ENCODE results near the gene ENC1. TPM values are rescaled to one million over a fixed set of nuclear protein-coding genes. Genes with fewer than 3 reads are reported as not detected.

The ENC1 gene
- polyA plus RNA-seq, 1 of the 3 experiments (the other 2 are of a cell fraction), result 20.3 TPM

DNA sequence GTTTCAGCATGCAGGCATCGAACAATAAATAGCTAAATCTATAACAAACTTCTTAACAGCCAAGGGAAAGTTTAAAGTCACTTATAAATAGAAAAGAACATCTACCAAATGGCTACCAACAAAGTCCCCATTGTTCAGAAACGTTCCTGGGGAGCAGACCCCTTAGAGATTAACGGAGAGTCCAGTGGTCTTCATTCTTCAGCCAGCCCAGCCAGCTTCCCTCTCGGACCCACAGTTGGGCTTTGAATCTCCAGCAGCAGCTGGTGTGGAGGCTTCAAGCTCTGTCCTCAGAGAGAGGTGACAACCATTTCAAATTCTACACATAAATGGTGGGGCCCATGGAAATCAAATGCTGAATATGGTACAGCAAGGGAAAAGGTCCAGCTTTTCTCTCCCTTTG, 11.2 kb downstream of the ENC1 start:
- Histone ChIP-seq H3K4me2 (no peak overlapping the region), H3K4me1 (ENCODE audit: control insufficient read depth in 1 of 2, insufficient read depth in 2 of 2, low read depth in 1 of 2, low read length in 1 of 2) (peaks cover 11 to 48% of the 10 kb centered on the region in 2 experiments), H3K79me2 (ENCODE audit: insufficient read depth) (peaks cover 50% of the 10 kb centered on the region), H3F3A (replicated peaks; ENCODE audit: insufficient read depth) (peaks cover 37% of the 10 kb centered on the region), H3K27me3 (ENCODE audit: insufficient read depth) (no peaks in the 10 kb centered on the region), H2AFZ (ENCODE audit: low read depth) (no peak overlapping the region), H3K36me3 (replicated peaks in 1 of 2; ENCODE audit: control insufficient read depth in 1 of 2, insufficient read depth in 2 of 2, low read length in 1 of 2) (peaks cover 28 to 53% of the 10 kb centered on the region in 2 experiments), H3K9ac (no peak overlapping the region), H3K9me3 (no peaks in the 10 kb centered on the region), H3K27ac (ENCODE audit: low read depth in 2 of 2, low read length in 1 of 2) (no peak overlapping the region; a peak in 1 of 4 replicates), H3K4me3 (ENCODE audit: low read depth in 2 of 2, low read length in 1 of 2) (no peak overlapping the region), H4K20me1 (ENCODE audit: insufficient read depth) (peaks cover 34% of the 10 kb centered on the region), H3K9me2 (no peaks in the 10 kb centered on the region)
- ChIA-PET POLR2A (no interaction called here), CTCF (interaction anchor here (0.8 to 1.2 kb wide), 2 partner anchors 11 to 1038 kb away, joined by 3 read pairs; no protein-coding TSS in a partner anchor)
- TF ChIP-seq, protein P1, sequence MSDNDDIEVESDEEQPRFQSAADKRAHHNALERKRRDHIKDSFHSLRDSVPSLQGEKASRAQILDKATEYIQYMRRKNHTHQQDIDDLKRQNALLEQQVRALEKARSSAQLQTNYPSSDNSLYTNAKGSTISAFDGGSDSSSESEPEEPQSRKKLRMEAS (IDR thresholded peaks at IDR 0.05; ENCODE audit: low read depth), result no peak
- TF ChIP-seq TEAD4 (IDR thresholded peaks at IDR 0.05; ENCODE audit: borderline replicate concordance, insufficient read depth), result no peak
- no peak for TF ChIP-seq EZH2phosphoT487 (IDR thresholded peaks at IDR 0.05; ENCODE audit: borderline replicate concordance, low read depth)
- TF ChIP-seq, protein P2, sequence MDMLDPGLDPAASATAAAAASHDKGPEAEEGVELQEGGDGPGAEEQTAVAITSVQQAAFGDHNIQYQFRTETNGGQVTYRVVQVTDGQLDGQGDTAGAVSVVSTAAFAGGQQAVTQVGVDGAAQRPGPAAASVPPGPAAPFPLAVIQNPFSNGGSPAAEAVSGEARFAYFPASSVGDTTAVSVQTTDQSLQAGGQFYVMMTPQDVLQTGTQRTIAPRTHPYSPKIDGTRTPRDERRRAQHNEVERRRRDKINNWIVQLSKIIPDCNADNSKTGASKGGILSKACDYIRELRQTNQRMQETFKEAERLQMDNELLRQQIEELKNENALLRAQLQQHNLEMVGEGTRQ (IDR thresholded peaks at IDR 0.05; ENCODE audit: borderline replicate concordance, low read depth, low read length), result no peak
- no peak for TF ChIP-seq MEF2A (IDR thresholded peaks at IDR 0.05; ENCODE audit: borderline replicate concordance, low read depth)
- TF ChIP-seq RCOR1 (IDR thresholded peaks at IDR 0.05; ENCODE audit: low read length), result no peak
- TF ChIP-seq JUND (IDR thresholded peaks at IDR 0.05), result no peak
- TF ChIP-seq, protein P3, sequence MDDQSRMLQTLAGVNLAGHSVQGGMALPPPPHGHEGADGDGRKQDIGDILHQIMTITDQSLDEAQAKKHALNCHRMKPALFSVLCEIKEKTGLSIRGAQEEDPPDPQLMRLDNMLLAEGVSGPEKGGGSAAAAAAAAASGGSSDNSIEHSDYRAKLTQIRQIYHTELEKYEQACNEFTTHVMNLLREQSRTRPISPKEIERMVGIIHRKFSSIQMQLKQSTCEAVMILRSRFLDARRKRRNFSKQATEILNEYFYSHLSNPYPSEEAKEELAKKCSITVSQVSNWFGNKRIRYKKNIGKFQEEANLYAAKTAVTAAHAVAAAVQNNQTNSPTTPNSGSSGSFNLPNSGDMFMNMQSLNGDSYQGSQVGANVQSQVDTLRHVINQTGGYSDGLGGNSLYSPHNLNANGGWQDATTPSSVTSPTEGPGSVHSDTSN (IDR thresholded peaks at IDR 0.05), result no peak
- no peak for TF ChIP-seq RFX5 (IDR thresholded peaks at IDR 0.05; ENCODE audit: low read length)
- TF ChIP-seq, protein P4, sequence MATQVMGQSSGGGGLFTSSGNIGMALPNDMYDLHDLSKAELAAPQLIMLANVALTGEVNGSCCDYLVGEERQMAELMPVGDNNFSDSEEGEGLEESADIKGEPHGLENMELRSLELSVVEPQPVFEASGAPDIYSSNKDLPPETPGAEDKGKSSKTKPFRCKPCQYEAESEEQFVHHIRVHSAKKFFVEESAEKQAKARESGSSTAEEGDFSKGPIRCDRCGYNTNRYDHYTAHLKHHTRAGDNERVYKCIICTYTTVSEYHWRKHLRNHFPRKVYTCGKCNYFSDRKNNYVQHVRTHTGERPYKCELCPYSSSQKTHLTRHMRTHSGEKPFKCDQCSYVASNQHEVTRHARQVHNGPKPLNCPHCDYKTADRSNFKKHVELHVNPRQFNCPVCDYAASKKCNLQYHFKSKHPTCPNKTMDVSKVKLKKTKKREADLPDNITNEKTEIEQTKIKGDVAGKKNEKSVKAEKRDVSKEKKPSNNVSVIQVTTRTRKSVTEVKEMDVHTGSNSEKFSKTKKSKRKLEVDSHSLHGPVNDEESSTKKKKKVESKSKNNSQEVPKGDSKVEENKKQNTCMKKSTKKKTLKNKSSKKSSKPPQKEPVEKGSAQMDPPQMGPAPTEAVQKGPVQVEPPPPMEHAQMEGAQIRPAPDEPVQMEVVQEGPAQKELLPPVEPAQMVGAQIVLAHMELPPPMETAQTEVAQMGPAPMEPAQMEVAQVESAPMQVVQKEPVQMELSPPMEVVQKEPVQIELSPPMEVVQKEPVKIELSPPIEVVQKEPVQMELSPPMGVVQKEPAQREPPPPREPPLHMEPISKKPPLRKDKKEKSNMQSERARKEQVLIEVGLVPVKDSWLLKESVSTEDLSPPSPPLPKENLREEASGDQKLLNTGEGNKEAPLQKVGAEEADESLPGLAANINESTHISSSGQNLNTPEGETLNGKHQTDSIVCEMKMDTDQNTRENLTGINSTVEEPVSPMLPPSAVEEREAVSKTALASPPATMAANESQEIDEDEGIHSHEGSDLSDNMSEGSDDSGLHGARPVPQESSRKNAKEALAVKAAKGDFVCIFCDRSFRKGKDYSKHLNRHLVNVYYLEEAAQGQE (IDR thresholded peaks at IDR 0.05; ENCODE audit: low read depth, low read length), result no peak
- no peak for TF ChIP-seq RXRA (IDR thresholded peaks at IDR 0.05; ENCODE audit: borderline replicate concordance, low read depth)
- no peak for TF ChIP-seq GABPA (IDR thresholded peaks at IDR 0.05; ENCODE audit: low read depth)
- no peak for TF ChIP-seq CHD2 (IDR thresholded peaks at IDR 0.05; ENCODE audit: low read length, partially characterized antibody)
- TF ChIP-seq ELF1 (IDR thresholded peaks at IDR 0.05), result no peak
- TF ChIP-seq, protein P5, sequence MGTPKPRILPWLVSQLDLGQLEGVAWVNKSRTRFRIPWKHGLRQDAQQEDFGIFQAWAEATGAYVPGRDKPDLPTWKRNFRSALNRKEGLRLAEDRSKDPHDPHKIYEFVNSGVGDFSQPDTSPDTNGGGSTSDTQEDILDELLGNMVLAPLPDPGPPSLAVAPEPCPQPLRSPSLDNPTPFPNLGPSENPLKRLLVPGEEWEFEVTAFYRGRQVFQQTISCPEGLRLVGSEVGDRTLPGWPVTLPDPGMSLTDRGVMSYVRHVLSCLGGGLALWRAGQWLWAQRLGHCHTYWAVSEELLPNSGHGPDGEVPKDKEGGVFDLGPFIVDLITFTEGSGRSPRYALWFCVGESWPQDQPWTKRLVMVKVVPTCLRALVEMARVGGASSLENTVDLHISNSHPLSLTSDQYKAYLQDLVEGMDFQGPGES (IDR thresholded peaks at IDR 0.05; ENCODE audit: low read depth, low read length), result no peak
- TF ChIP-seq FOSL2 (IDR thresholded peaks at IDR 0.05; ENCODE audit: borderline replicate concordance, low read depth), result no peak
- no peak for TF ChIP-seq TCF12 (IDR thresholded peaks at IDR 0.05)
- TF ChIP-seq SIN3A (IDR thresholded peaks at IDR 0.05; ENCODE audit: borderline replicate concordance, low read depth, low read length), result no peak
- no peak for DNase-seq
- 94% methylated on average over 4 of the region's 4 CpGs for WGBS (ENCODE audit: low lambda C conversion rate)
